ENCODE results near the gene SCUBE1. TPM values are rescaled to one million over a fixed set of nuclear protein-coding genes. Genes with fewer than 3 reads are reported as not detected.

SCUBE1 gene
- total and polyA plus RNA-seq, 2 of the 4 experiments (the other 2 are of a cell fraction): not detected

DNA sequence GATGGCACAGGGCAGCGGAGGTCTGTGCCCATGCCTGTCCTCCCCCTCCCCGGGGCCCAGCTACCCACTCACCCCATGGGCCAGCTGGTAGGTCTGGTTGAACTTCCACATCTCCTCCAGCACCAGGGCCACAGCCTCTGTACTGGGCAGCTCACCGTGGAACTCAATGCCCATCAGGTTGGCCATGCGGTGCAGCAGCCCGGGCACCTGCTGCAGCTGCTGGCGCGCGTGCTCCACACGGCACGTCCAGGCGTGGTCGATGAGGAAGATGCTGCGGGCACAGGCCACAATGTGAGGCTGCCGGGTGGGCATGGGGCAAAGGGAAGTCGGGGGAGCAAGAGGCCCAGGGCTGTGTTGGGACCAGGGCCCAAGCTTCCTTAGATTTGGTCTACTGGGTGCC is 162.5 kb downstream of the SCUBE1 start:
- intact Hi-C loops (cut with micrococcal nuclease) (no loop called here), dilution Hi-C loops (cut with HindIII; ENCODE audit: low sequenced_read_pairs, unreplicated experiment) (no loop called here), in situ Hi-C loops (cut with MboI; ENCODE audit: low sequenced_read_pairs) (no loop called here)
- Histone ChIP-seq H3K4me1 (ENCODE audit: control insufficient read depth, insufficient read depth, low read length) (peaks cover 4% of the 10 kb centered on the region), H3K27ac (ENCODE audit: insufficient read depth, low read length) (no peak overlapping the region), H3K36me3 (ENCODE audit: control insufficient read depth, insufficient read depth, low read length) (peaks cover 22% of the 10 kb centered on the region; the same call in 1 of the 2 replicates), H2BK5ac (ENCODE audit: low read depth, low read length, poor library complexity, severe bottlenecking) (no peak overlapping the region), H3K14ac (replicated peaks; ENCODE audit: low read depth, low read length) (no peak overlapping the region), H3K27me3 (ENCODE audit: control insufficient read depth, insufficient read depth, low read length) (no peaks in the 10 kb centered on the region), H3K4me3 (ENCODE audit: insufficient read depth, low read depth, low read length) (no peak overlapping the region), H3K23ac (ENCODE audit: low read depth, low read length) (no peak overlapping the region), H2BK20ac (ENCODE audit: low read depth, low read length) (no peak overlapping the region), H3K56ac (ENCODE audit: extremely low read depth, insufficient read depth, low read length) (no peak overlapping the region), H4K20me1 (ENCODE audit: insufficient read depth, low read length) (peaks cover 10% of the 10 kb centered on the region), H2AK5ac (ENCODE audit: low read depth, low read length) (no peak overlapping the region), H2BK120ac (ENCODE audit: low read depth, low read length) (no peak overlapping the region), H4K91ac (ENCODE audit: insufficient read depth, low read depth, low read length) (no peak overlapping the region), H3K18ac (ENCODE audit: low read depth, low read length) (no peak overlapping the region), H3K4ac (ENCODE audit: low read depth, low read length) (no peak overlapping the region), H3K9ac (ENCODE audit: low read depth, low read length) (no peak overlapping the region), H3K4me2 (ENCODE audit: low read depth, low read length) (no peak overlapping the region), H4K5ac (ENCODE audit: low read depth, low read length) (no peak overlapping the region), H3K79me1 (ENCODE audit: low read depth in 1 of 2, low read length in 2 of 2) (peaks cover 3 to 39% of the 10 kb centered on the region in 2 experiments; a peak in 3 of 4 replicates), H4K8ac (ENCODE audit: low read depth in 2 of 2, low read length in 2 of 2) (no peak overlapping the region), H2AFZ (replicated peaks; ENCODE audit: low read length, poor library complexity) (no peak overlapping the region), H3K9me3 (ENCODE audit: control insufficient read depth, insufficient read depth, low read length) (no peaks in the 10 kb centered on the region), H3K9me1 (ENCODE audit: insufficient read depth, low read length) (peaks cover 16% of the 10 kb centered on the region), H2AK9ac (replicated peaks; ENCODE audit: low read depth, low read length, poor library complexity) (no peak overlapping the region), H2BK15ac (ENCODE audit: low read depth, low read length) (no peak overlapping the region)
- POLR2A ChIA-PET (ENCODE audit: unreplicated experiment): no interaction called here
- ATAC-seq (ENCODE audit: low read depth) (no peak), DNase-seq (no peak)
- CTCF ChIA-PET: no interaction called here
- BruUV-seq (replicated peaks): no TSS peak
- TF ChIP-seq FOS (IDR thresholded peaks at IDR 0.05; ENCODE audit: low read depth, low read length) (no peak), MXI1 (IDR thresholded peaks at IDR 0.05; ENCODE audit: borderline replicate concordance, low read depth, low read length) (no peak), MAFK (IDR thresholded peaks at IDR 0.05; ENCODE audit: low read depth, low read length) (no peak), BHLHE40 (IDR thresholded peaks at IDR 0.05; ENCODE audit: low read depth, low read length) (no peak), POLR2A (IDR thresholded peaks at IDR 0.05; ENCODE audit: low read depth, low read length) (no peak), RCOR1 (IDR thresholded peaks at IDR 0.05; ENCODE audit: insufficient replicate concordance, low read length) (no peak), RAD21 (IDR thresholded peaks at IDR 0.05; ENCODE audit: low read length) (no peak), NFE2L2 (IDR thresholded peaks at IDR 0.05; ENCODE audit: low read depth, low read length) (no peak), SMC3 (IDR thresholded peaks at IDR 0.05; ENCODE audit: low read depth, low read length) (no peak)
- TF ChIP-seq, protein P1, sequence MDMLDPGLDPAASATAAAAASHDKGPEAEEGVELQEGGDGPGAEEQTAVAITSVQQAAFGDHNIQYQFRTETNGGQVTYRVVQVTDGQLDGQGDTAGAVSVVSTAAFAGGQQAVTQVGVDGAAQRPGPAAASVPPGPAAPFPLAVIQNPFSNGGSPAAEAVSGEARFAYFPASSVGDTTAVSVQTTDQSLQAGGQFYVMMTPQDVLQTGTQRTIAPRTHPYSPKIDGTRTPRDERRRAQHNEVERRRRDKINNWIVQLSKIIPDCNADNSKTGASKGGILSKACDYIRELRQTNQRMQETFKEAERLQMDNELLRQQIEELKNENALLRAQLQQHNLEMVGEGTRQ (IDR thresholded peaks at IDR 0.05; ENCODE audit: low read depth, low read length): no peak
- 99% methylated on average over 12 of the region's 15 CpGs; no CpG with 5 or more reads in 1 of the 2 experiments for WGBS, 2 experiments (ENCODE audit: extremely low coverage in 2 of 2, insufficient read length in 1 of 2)

Data from IMR-90 (cell line).